ENCODE data around the gene TRMT61A. TPM values are rescaled to one million over a fixed set of nuclear protein-coding genes. Genes with fewer than 3 reads are reported as not detected.

Gene TRMT61A
- total and polyA plus RNA-seq, 9 of the 15 experiments (the other 6 are each of a cell fraction or from before 2014, with no cell fraction given): 0.10 to 24.8 (median 5.1) TPM

DNA sequence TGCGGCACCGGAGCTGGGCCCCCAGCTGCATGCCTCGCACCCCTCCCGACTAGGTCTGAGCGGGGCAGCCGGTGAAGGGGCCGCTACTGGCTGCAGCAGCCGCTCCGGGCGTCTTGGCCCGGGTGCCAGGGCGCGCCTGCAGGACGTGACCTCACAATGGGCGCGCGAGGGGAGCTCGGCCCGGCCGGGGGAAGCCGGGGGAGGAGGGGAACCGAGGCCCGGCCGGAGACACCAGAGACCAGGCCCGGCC, 33.1 kb downstream of the TRMT61A start (continued):
- TF ChIP-seq DIDO1 (tag; IDR thresholded peaks at IDR 0.05; ENCODE audit: low read depth) (no peak), GATA2 (CRISPR knock-in tag; IDR thresholded peaks at IDR 0.05) (no peak), KAT2B (IDR thresholded peaks at IDR 0.05; ENCODE audit: low read depth, low read length) (no peak), DACH1 (IDR thresholded peaks at IDR 0.05; ENCODE audit: partially characterized antibody) (no peak), ARHGAP35 (IDR thresholded peaks at IDR 0.05; ENCODE audit: partially characterized antibody) (no peak), MAFG (tag; conservative IDR thresholded peaks at IDR 0.05) (no peak), ZNF12 (CRISPR knock-in tag; IDR thresholded peaks at IDR 0.05) (no peak), NR3C1 (CRISPR knock-in tag; IDR thresholded peaks at IDR 0.05) (0 out of 2 replicates have a peak, but pooled peaks have one; percentile 52), RBBP5 (IDR thresholded peaks at IDR 0.05; ENCODE audit: borderline replicate concordance, insufficient read depth, low read length, poor library complexity, severe bottlenecking) (no peak), ETV1 (tag; conservative IDR thresholded peaks at IDR 0.05; ENCODE audit: low read depth) (no peak), NFXL1 (CRISPR knock-in tag; IDR thresholded peaks at IDR 0.05) (no peak), NFIX (CRISPR knock-in tag; IDR thresholded peaks at IDR 0.05; ENCODE audit: low read depth) (no peak)
- TF ChIP-seq, protein P1, sequence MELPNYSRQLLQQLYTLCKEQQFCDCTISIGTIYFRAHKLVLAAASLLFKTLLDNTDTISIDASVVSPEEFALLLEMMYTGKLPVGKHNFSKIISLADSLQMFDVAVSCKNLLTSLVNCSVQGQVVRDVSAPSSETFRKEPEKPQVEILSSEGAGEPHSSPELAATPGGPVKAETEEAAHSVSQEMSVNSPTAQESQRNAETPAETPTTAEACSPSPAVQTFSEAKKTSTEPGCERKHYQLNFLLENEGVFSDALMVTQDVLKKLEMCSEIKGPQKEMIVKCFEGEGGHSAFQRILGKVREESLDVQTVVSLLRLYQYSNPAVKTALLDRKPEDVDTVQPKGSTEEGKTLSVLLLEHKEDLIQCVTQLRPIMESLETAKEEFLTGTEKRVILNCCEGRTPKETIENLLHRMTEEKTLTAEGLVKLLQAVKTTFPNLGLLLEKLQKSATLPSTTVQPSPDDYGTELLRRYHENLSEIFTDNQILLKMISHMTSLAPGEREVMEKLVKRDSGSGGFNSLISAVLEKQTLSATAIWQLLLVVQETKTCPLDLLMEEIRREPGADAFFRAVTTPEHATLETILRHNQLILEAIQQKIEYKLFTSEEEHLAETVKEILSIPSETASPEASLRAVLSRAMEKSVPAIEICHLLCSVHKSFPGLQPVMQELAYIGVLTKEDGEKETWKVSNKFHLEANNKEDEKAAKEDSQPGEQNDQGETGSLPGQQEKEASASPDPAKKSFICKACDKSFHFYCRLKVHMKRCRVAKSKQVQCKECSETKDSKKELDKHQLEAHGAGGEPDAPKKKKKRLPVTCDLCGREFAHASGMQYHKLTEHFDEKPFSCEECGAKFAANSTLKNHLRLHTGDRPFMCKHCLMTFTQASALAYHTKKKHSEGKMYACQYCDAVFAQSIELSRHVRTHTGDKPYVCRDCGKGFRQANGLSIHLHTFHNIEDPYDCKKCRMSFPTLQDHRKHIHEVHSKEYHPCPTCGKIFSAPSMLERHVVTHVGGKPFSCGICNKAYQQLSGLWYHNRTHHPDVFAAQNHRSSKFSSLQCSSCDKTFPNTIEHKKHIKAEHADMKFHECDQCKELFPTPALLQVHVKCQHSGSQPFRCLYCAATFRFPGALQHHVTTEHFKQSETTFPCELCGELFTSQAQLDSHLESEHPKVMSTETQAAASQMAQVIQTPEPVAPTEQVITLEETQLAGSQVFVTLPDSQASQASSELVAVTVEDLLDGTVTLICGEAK (IDR thresholded peaks at IDR 0.05): 0 out of 2 replicates have a peak, but pooled peaks have one; percentile 8
- TF ChIP-seq, protein P1 (CRISPR knock-in tag; IDR thresholded peaks at IDR 0.05): no peak
- TF ChIP-seq, protein P2, sequence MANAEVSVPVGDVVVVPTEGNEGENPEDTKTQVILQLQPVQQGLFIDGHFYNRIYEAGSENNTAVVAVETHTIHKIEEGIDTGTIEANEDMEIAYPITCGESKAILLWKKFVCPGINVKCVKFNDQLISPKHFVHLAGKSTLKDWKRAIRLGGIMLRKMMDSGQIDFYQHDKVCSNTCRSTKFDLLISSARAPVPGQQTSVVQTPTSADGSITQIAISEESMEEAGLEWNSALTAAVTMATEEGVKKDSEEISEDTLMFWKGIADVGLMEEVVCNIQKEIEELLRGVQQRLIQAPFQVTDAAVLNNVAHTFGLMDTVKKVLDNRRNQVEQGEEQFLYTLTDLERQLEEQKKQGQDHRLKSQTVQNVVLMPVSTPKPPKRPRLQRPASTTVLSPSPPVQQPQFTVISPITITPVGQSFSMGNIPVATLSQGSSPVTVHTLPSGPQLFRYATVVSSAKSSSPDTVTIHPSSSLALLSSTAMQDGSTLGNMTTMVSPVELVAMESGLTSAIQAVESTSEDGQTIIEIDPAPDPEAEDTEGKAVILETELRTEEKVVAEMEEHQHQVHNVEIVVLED (CRISPR knock-in tag; IDR thresholded peaks at IDR 0.05): no peak

All from K562 (cell line).